CD4-positive, alpha-beta T cell treated with Interleukin-10 for 1 hour (primary cell): ENCODE results near the gene FAR2.

Source experiments
- DNase-seq: peaks from one replicate; pipeline ENCODE4 v3.0.0-alpha.2; 2020

FAR2 gene

GRCh38 chr12:29208936-29209701 lies 60.0 kb downstream of the FAR2 start:
- no peak for DNase-seq

- no peak for DNase-seq
Measured at GRCh38 chr12:29211696-29212095, 62.6 kb downstream of the FAR2 start.

- DNase-seq: no peak
Measured at GRCh38 chr12:29212682-29213403, 63.8 kb downstream of the FAR2 start.

GRCh38 chr12:29216266-29216665 lies 67.2 kb downstream of the FAR2 start:
- no peak for DNase-seq

- DNase-seq: no peak
Measured at GRCh38 chr12:29216797-29217575, 67.9 kb downstream of the FAR2 start.

- DNase-seq: no peak
Measured at GRCh38 chr12:29220632-29221336, 71.7 kb downstream of the FAR2 start.

GRCh38 chr12:29222200-29222599 lies 73.1 kb downstream of the FAR2 start:
- DNase-seq: no peak

- no peak for DNase-seq
Measured at GRCh38 chr12:29223426-29223825, 74.3 kb downstream of the FAR2 start.

GRCh38 chr12:29223956-29224543 lies 75.0 kb downstream of the FAR2 start:
- DNase-seq: no peak

GRCh38 chr12:29224572-29224971 lies 75.5 kb downstream of the FAR2 start:
- no peak for DNase-seq

GRCh38 chr12:29225834-29226233 lies 76.8 kb downstream of the FAR2 start:
- DNase-seq: no peak

- DNase-seq: no peak
Measured at GRCh38 chr12:29226616-29227015, 77.5 kb downstream of the FAR2 start.

GRCh38 chr12:29228474-29229157 lies 79.5 kb downstream of the FAR2 start:
- no peak for DNase-seq

- no peak for DNase-seq
Measured at GRCh38 chr12:29229158-29229505, 80.1 kb downstream of the FAR2 start.

- no peak for DNase-seq
Measured at GRCh38 chr12:29229937-29230336, 80.9 kb downstream of the FAR2 start.

- DNase-seq: no peak
Measured at GRCh38 chr12:29230800-29231560, 81.9 kb downstream of the FAR2 start.

GRCh38 chr12:29232086-29232485 lies 83.0 kb downstream of the FAR2 start:
- no peak for DNase-seq

GRCh38 chr12:29234552-29234951 lies 85.5 kb downstream of the FAR2 start:
- DNase-seq: no peak

GRCh38 chr12:29234965-29235626 lies 86.0 kb downstream of the FAR2 start:
- DNase-seq: no peak

GRCh38 chr12:29238822-29239291 lies 89.8 kb downstream of the FAR2 start:
- DNase-seq: no peak

GRCh38 chr12:29239336-29239735 lies 90.3 kb downstream of the FAR2 start:
- no peak for DNase-seq
